GM18951 (cell line): ENCODE results near the gene ALDH9A1.
A peak's percentile ranks its signal among the peaks of the same experiment; 100 is the strongest.

Experiments
- POLR2A ChIP-seq: IDR thresholded peaks from 4 replicates; pipeline ENCODE4 v1.6.1; 2011; ENCODE audit warnings: mild to moderate bottlenecking; ENCODE audit not compliant: insufficient read length, insufficient read depth; ENCODE audit errors: extremely low read depth
- in situ Hi-C: fragments of 300-500 bp; cut with MboI; formaldehyde crosslinking; loops from one replicate; pipeline ENCODE4 v1.12.0; 2022; ENCODE audit warnings: low sequenced_read_pairs, mixed read lengths, inconsistent platforms; ENCODE audit not compliant: unreplicated experiment

ALDH9A1 gene

DNA sequence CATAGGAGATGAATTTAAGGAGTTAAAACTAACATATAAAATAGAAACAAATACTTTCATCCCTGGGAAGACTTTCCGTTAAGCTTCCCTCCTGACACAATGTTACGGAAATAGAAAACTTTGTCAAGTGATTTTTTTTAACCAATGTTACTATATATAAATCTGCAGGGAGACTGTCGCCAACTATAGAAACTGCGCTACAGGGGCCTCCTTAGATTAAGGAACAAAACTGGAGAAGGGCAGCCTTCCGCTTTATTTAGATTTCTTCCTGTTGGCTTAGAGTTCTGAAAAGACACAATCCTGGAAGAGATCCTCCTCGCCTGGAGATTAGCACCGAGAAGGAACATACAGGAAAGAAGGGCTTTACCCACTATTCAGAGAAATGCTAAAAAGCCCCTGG lies 65.9 kb downstream of the ALDH9A1 start:
- in situ Hi-C loops = no loop called here
- no peak for TF ChIP-seq POLR2A

DNA sequence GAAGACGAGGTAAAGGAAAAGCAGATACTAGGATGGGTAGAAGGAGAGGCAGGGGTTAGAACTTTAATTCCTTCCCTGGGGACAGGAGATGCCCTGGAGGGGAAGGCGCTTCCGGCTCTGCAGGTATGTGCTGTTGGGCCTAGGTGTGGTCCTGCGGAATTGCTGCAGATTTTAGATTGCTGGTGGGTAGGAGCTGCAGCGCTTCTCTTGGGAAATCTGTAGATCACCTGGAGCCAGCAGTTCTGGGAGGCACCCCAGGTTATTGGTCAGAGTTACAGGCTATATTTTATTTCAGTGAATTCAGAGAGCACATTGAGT lies 66.3 kb downstream of the ALDH9A1 start:
- in situ Hi-C loops = no loop called here
- no peak for TF ChIP-seq POLR2A

DNA sequence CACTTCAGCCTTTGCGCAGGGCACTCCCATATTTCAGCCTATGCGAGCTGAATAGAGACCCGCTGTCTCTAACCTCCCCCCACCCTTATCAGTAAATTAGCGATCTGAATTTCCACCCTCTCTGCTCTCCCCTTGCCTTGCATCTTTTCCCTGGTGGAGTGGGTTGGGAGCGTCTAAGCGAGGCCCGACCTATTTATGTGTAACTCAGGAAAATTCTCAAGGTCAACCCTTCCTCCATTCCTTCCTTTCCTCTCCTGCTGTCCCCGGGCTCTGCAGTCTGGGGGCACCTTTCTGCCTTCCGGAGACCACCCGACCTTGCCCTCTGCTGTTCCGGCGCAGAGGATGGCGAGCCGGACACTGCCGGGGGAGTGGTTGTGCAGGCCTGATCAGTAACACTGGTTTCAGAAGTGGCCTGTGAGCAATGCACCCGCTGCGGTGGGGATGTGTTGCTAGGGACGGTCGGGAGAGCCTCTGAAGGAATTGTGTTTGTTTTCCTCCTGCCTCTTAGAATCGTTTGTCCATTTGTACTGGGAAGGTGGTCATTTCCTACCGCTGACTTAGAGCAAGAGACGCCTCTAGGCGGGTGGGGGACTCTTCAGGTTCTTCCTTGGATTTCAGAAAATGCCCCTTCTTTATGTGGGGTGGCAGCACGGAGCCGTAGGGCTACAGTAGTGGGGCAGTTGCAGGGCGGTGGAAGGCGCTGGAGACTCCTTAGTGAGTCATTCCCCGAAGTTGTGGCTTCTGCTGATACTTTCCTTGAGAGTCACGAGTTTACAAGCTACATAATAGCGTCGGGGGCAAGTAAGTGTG lies 66.8 kb downstream of the ALDH9A1 start:
- TF ChIP-seq POLR2A = no peak
- in situ Hi-C loops = no loop called here

DNA sequence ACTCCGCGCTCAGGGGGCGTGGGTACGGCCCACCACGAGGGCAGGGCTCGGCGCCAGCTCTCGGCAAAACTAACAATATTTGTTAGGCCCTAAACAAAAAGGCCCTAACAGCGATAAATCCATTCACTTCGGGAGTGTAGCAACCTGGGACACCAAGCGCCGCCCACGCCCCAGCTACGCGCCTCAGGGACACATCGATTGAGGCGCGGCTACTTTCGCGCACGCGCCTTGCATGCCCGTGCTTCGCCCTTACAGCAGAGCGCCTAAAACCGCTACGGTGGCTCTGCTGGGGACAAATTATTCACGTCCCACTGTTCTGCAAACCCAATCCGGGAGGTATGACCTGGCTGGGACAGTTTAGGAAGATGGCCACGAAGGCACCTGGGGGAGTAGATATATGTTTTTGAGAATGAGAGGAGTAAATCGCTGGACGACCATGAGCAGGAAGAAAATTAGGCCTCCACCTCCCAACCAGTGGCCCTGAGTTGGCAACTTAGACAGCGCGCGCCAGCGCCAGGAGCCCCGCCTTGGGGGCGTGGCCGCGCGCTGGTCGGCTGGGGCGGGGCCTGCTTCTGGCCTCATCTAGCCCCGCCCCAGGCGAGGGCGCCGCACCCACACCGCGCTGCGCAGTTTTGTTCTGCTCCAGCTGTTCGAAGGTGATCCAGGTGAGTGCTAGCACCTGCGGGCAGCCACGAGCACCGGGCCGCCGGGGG lies 67.6 kb downstream of the ALDH9A1 start, which contains the start of gene MGST3:
TSS of gene MGST3 (plus strand) at position 606 of the 713 bp plus-strand sequence. CDS start 18,614 bp downstream, outside the sequence.
- in situ Hi-C loops = no loop called here

DNA sequence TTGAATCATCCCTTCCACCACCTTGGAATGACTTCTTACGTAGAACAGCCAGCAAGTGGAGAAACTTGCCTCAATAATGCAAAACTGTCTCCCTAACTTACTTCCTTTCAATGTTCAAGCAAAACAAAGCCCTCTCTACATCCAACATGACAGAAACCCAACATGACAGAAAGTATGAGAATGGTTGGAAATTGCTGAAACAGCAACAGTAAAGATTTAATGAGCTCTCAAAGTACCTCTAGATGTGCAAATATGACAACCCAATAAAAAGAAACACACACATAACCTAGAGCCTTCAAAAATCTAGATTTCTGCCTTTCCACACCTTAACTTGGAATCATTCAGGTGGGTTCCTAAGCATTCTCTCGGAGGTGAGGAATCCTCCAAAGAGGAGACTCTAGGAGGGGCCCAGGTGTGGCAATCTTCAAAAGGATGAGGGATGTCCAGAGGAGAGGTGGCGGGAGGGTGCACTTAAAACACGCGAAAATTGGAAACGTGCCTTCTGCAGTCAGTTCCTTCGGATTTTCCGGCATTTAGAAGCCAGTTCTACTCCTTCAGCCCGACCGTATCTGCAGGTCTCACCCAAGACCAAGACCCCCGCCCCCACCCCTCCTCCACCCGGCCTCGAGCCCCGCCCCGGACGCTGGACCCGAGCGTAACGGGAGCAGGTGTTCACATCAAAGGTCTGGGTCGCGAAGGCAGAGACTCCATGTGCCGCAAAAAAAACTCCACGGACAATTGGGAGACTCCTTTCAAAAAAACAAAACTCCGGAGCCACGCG lies 68.3 kb downstream of the ALDH9A1 start:
- in situ Hi-C loops = no loop called here
- no peak for TF ChIP-seq POLR2A

More for the DNA sequence above, 67.6 kb downstream of the ALDH9A1 start, which contains the start of gene MGST3:
- TF ChIP-seq POLR2A = peak; percentile 74

DNA sequence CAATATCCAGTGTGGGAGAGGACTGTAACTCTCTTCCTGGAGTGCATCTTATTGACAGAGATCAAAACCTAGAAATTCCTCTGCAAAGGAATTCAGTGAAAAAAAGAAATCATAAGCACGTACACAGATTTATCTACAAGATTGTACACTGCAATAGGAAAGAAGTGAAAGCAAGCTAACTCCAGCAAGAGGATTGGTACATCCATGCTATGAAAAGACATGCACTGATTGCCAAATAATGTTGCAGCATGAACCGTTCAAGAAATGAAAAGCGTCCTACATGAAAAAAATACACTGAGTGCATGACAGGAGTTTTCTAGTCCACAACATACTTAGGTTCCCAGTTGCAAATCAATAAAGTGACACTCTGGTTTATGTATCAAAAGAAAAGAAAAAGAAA lies 69.2 kb downstream of the ALDH9A1 start:
- TF ChIP-seq POLR2A = no peak
- in situ Hi-C loops = no loop called here

- no peak for TF ChIP-seq POLR2A
- in situ Hi-C loops = no loop called here
Measured at GRCh38 chr1:165628147-165628822, 70.1 kb downstream of the ALDH9A1 start.

DNA sequence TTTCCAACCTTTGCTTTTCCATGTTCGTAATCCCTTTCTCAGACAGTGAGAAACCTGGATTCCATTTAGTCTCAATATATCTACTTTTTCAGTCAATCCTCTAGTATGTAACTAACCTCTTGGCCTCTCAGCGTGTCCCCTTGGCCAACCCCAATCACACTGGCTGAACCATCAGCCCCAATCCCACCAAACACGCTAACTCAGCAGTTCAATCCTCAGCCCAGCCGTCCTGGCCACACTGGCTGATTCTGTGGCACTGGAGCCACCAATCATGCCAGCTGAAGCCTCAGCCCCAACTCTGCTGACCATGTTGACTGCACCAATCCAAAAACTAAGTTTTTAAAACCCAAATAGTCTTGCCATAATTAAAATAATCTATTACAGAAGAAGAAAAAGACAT lies 73.9 kb downstream of the ALDH9A1 start:
- in situ Hi-C loops = no loop called here

DNA sequence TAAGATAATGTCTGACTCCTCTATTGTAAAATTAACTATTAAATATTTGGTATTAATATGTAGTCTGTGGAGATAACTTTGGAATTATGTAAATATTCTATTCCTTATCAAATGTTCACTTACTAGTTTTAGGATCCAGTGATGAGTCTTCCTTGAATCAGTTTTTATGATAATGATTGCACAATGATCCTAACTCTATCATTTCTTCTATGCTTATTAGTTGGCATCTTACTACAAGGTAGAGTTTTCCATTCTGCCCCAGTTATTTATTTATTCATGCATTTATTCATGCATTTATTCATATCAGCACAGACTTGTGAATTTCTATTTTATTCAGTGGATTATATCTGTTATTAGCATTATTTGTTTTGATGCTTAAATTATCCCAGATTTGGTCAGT lies 74.7 kb downstream of the ALDH9A1 start:
- TF ChIP-seq POLR2A = no peak
- in situ Hi-C loops = no loop called here

More for the DNA sequence above, 73.9 kb downstream of the ALDH9A1 start:
- TF ChIP-seq POLR2A = no peak

GRCh38 chr1:165619647-165620151 lies 78.7 kb downstream of the ALDH9A1 start:
- TF ChIP-seq POLR2A = no peak
- in situ Hi-C loops = no loop called here

GRCh38 chr1:165616987-165617546 lies 81.3 kb downstream of the ALDH9A1 start:
- TF ChIP-seq POLR2A = no peak
- in situ Hi-C loops = no loop called here

- TF ChIP-seq POLR2A = no peak
- in situ Hi-C loops = no loop called here
Measured at GRCh38 chr1:165616054-165616612, 82.2 kb downstream of the ALDH9A1 start.
